WERI-Rb-1 (cell line): ENCODE data around the gene ZNF346.
"Not testable (repeated sequence)": the region's sequence is repeated elsewhere in the genome, so short reads cannot be mapped to it uniquely, and the experiment has no call there.

Experiments used
- DNase-seq: peaks from one replicate; pipeline ENCODE4 v3.0.0-alpha.2; 2020
- H3K27ac ChIP-seq: fragments of 250-450 bp; sonication (Bioruptor Pico); 2 replicates; pipeline ENCODE4 v1.5.1; 2020; ENCODE audit warnings: mild to moderate bottlenecking, moderate library complexity
- H3K27me3 ChIP-seq: fragments of 250-450 bp; sonication (Bioruptor Pico); 2 replicates; pipeline ENCODE4 v1.5.1; 2021; ENCODE audit warnings: mild to moderate bottlenecking, low read depth, moderate library complexity; ENCODE audit not compliant: insufficient read depth, severe bottlenecking
- H3K36me3 ChIP-seq: fragments of 250-450 bp; sonication (Bioruptor Pico); 2 replicates; pipeline ENCODE4 v1.5.1; 2020; ENCODE audit warnings: mild to moderate bottlenecking, moderate library complexity
- H3K4me3 ChIP-seq: 2 replicates; pipeline ENCODE4 v1.5.1; 2011; ENCODE audit warnings: low read depth, mild to moderate bottlenecking, control low read depth, low read length
- H3K9me3 ChIP-seq: fragments of 250-450 bp; sonication (Bioruptor Pico); 2 replicates; pipeline ENCODE4 v1.5.1; 2021; ENCODE audit warnings: mild to moderate bottlenecking, moderate library complexity; ENCODE audit not compliant: severe bottlenecking
- CTCF ChIP-seq: IDR thresholded peaks from 2 replicates; pipeline ENCODE4 v1.5.1; 2011; ENCODE audit warnings: low read depth, mild to moderate bottlenecking, control low read depth, inconsistent platforms, low read length

ZNF346 gene

GRCh38 chr5:177022386-177023302 is at the start of gene ZNF346:
Gene ZNF346 (plus strand): TSS chr5:177022696. CDS start chr5:177022739, 43 bp downstream.
- Histone ChIP-seq H3K9me3 (no peaks in the 10 kb centered on the region), H3K4me3 (peak within 1 kb of the TSS; percentile 60), H3K27me3 (no peaks in the 10 kb centered on the region), H3K27ac (peak within 1 kb of the TSS; percentile 65), H3K36me3 (no peaks in the 10 kb centered on the region; the same call in 1 of the 2 replicates)
- peak; percentile 46 for TF ChIP-seq CTCF
- peak; percentile 87 for DNase-seq

GRCh38 chr5:176979669-176980068 is 42.8 kb upstream of the ZNF346 start:
- Histone ChIP-seq H3K36me3 (peaks cover 5% of the 10 kb centered on the region; the same call in 1 of the 2 replicates), H3K9me3 (no peaks in the 10 kb centered on the region), H3K27ac (no peak overlapping the region), H3K4me3 (no peak overlapping the region), H3K27me3 (no peaks in the 10 kb centered on the region)
- no peak for DNase-seq
- no peak for TF ChIP-seq CTCF

GRCh38 chr5:176980818-176981217 is 41.7 kb upstream of the ZNF346 start:
- Histone ChIP-seq H3K4me3 (no peak overlapping the region), H3K9me3 (no peaks in the 10 kb centered on the region), H3K36me3 (peaks cover 5% of the 10 kb centered on the region; the same call in 1 of the 2 replicates), H3K27ac (no peak overlapping the region), H3K27me3 (no peaks in the 10 kb centered on the region)
- DNase-seq: no peak
- TF ChIP-seq CTCF: no peak

GRCh38 chr5:176983112-176983511 is 39.4 kb upstream of the ZNF346 start:
- not testable (repeated sequence) for DNase-seq, H3K4me3 ChIP-seq, H3K27ac ChIP-seq, H3K9me3 ChIP-seq, H3K36me3 ChIP-seq, H3K27me3 ChIP-seq

- H3K27me3 ChIP-seq, H3K9me3 ChIP-seq, H3K4me3 ChIP-seq, H3K27ac ChIP-seq, H3K36me3 ChIP-seq, DNase-seq: not testable (repeated sequence)
Measured at GRCh38 chr5:176983593-176983992, 38.9 kb upstream of the ZNF346 start.

GRCh38 chr5:176984176-176984575 is 38.3 kb upstream of the ZNF346 start:
- DNase-seq, H3K27ac ChIP-seq, H3K4me3 ChIP-seq, H3K27me3 ChIP-seq, H3K36me3 ChIP-seq, H3K9me3 ChIP-seq: not testable (repeated sequence)

GRCh38 chr5:176985516-176985915 is 37.0 kb upstream of the ZNF346 start:
- H3K9me3 ChIP-seq: no peaks in the 10 kb centered on the region
- no peak overlapping the region for H3K4me3 ChIP-seq
- H3K36me3 ChIP-seq: no peaks in the 10 kb centered on the region; the same call in 1 of the 2 replicates
- TF ChIP-seq CTCF: no peak
- H3K27me3 ChIP-seq: no peaks in the 10 kb centered on the region
- no peak overlapping the region for H3K27ac ChIP-seq
- no peak for DNase-seq
